Measurements from ENCODE around the gene PSMB3.

- TF ChIP-seq CTCF (IDR thresholded peaks at IDR 0.05) (no peak), POLR2A (IDR thresholded peaks at IDR 0.05) (no peak)
Measured at GRCh38 chr17:38745545-38745944, 7.0 kb upstream of the PSMB3 start.
